CD4-positive, alpha-beta T cell (primary cell): Measurements from ENCODE around the gene OXSM. TPM values are rescaled to one million over a fixed set of nuclear protein-coding genes. Genes with fewer than 3 reads are reported as not detected.

Experiments
- ATAC-seq: fragments of 200-7000 bp; cut with Tn5 transposase; one replicate; pipeline ENCODE4 v1.10.0; 2022; ENCODE audit warnings: mild to moderate bottlenecking; ENCODE audit not compliant: poor library complexity
- CTCF ChIA-PET: fragments of 350-600 bp; sonication (Branson Sonifier 250); formaldehyde crosslinking; loops from one replicate; lab custom pipeline; 2021; ENCODE audit warnings: antibody characterized with exemption, inconsistent platforms; lab: Charles Lee
- POLR2A ChIA-PET: fragments of 350-600 bp; sonication (Branson Sonifier 250); formaldehyde crosslinking; loops from one replicate; lab custom pipeline; 2021; ENCODE audit warnings: antibody characterized with exemption, inconsistent platforms; lab: Charles Lee
- DNase-seq, 14 experiments: peaks; one replicate each; pipeline ENCODE4 v3.0.0-alpha.2; 2013 to 2020; ENCODE audit warnings: mixed read lengths in 2 of 14
- H3K27ac ChIP-seq, 2 donors: one replicate each; pipeline versions ENCODE4 v1.5.1 to v1.7.0; 2013; ENCODE audit warnings: low read length in 2 of 2, low read depth in 1 of 2, mild to moderate bottlenecking in 1 of 2
- H3K27me3 ChIP-seq, 2 experiments: 1 replicate in 1 of 2; 2 replicates in 1 of 2; pipeline versions ENCODE4 v1.6.1 to v1.7.0; 2013; ENCODE audit warnings: low read length in 2 of 2, control low read depth in 1 of 2, mild to moderate bottlenecking in 1 of 2, moderate library complexity in 1 of 2; ENCODE audit not compliant: insufficient read depth in 2 of 2, control insufficient read depth in 1 of 2
- H3K36me3 ChIP-seq: one replicate; pipeline ENCODE4 v1.6.1; 2013; ENCODE audit warnings: low read length, control low read depth; ENCODE audit not compliant: insufficient read depth
- H3K4me1 ChIP-seq: one replicate; pipeline ENCODE4 v1.6.1; 2013; ENCODE audit warnings: low read length, control low read depth; ENCODE audit not compliant: insufficient read depth
- H3K4me3 ChIP-seq: one replicate; pipeline ENCODE4 v1.5.1; 2013; ENCODE audit warnings: mild to moderate bottlenecking, low read length, moderate library complexity
- H3K9me3 ChIP-seq, 2 experiments: 1 replicate in 1 of 2; 2 replicates in 1 of 2; pipeline versions ENCODE4 v1.6.1 to v1.7.0; 2013; ENCODE audit warnings: low read length in 2 of 2, mild to moderate bottlenecking in 2 of 2, control low read depth in 1 of 2, moderate library complexity in 1 of 2; ENCODE audit not compliant: control insufficient read depth in 1 of 2, insufficient read depth in 1 of 2
- H3K27ac Mint-ChIP-seq: one replicate; pipeline ENCODE4 v1.8.0; 2020; ENCODE audit warnings: mixed read lengths
- H3K27me3 Mint-ChIP-seq: one replicate; pipeline ENCODE4 v1.8.0; 2021; ENCODE audit warnings: mixed read lengths
- H3K36me3 Mint-ChIP-seq: one replicate; pipeline ENCODE4 v1.8.0; 2021; ENCODE audit warnings: low read depth, mixed read lengths
- H3K4me1 Mint-ChIP-seq: one replicate; pipeline ENCODE4 v1.8.0; 2021; ENCODE audit warnings: low read depth, mixed read lengths
- H3K4me3 Mint-ChIP-seq: one replicate; pipeline ENCODE4 v1.8.0; 2020; ENCODE audit warnings: mild to moderate bottlenecking, mixed read lengths
- H3K9me3 Mint-ChIP-seq: one replicate; pipeline ENCODE4 v1.8.0; 2020; ENCODE audit warnings: mixed read lengths
- CTCF ChIP-seq: fragments of 200-600 bp; IDR thresholded peaks from one replicate; pipeline ENCODE4 v1.8.0; 2022; ENCODE audit warnings: antibody characterized with exemption, mild to moderate bottlenecking
- intact Hi-C, 2 experiments: fragments of 100-400 bp; cut with DNase I in 1 of 2; cut with micrococcal nuclease in 1 of 2; formaldehyde crosslinking; loops; one replicate each; pipeline versions ENCODE4 v1.15.1 to v1.9.0; 2023 to 2025; cut with DNase I, micrococcal nuclease
- total RNA-seq, 174 experiments: library from RNA in 2 of 174; stranded (reverse) in 2 of 174; gene quantifications; one replicate each; pipeline ENCODE4 v1.2.3 and lab custom pipeline; 2021 to 2026

OXSM gene
- total RNA-seq, 2 experiments from 2014 or later = 6.2 to 7.9 TPM

GRCh38 chr3:25751725-25752124, 38.2 kb upstream of the OXSM start:
- Histone ChIP-seq H3K36me3 (peaks cover 52% of the 10 kb centered on the region), H3K9me3 (no peaks in the 10 kb centered on the region), H3K4me1 (no peaks in the 10 kb centered on the region), H3K27me3 (no peaks in the 10 kb centered on the region), H3K4me3 (no peak overlapping the region), H3K27ac (no peak overlapping the region)
- ATAC-seq (no peak), DNase-seq (no peak)
- Mint-ChIP-seq H3K4me3 (no peak overlapping the region), H3K36me3 (peaks cover 90% of the 10 kb centered on the region), H3K9me3 (no peaks in the 10 kb centered on the region), H3K27me3 (no peaks in the 10 kb centered on the region), H3K4me1 (peaks cover 32% of the 10 kb centered on the region), H3K27ac (no peak overlapping the region)
- ChIA-PET POLR2A (no interaction called here), CTCF (no interaction called here)
- no peak for TF ChIP-seq CTCF
- intact Hi-C loops = no loop called here

DNA sequence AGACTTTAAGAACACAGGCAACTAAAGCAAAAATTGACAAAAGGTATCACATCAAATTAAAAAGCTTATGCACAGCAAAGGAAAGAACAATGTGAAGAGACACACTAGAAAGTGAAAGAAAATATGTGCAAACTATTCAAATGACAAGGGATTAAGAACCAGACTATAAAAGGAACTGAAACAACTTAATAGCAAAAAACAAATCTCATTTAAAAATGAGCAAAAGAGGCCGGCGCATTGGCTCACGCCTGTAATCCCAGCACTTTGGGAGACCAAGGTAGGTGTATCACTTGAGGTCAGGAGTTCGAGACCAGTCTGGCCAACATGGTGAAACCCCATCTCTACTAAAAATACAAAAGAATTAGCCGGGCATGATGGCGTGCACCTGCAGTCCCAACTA, 21.0 kb upstream of the OXSM start:
- DNase-seq (no peak), ATAC-seq (no peak)
- Histone ChIP-seq H3K27ac (no peak overlapping the region), H3K36me3 (peaks cover 22% of the 10 kb centered on the region), H3K4me1 (peaks cover 6% of the 10 kb centered on the region), H3K4me3 (no peak overlapping the region), H3K9me3 (no peaks in the 10 kb centered on the region), H3K27me3 (no peaks in the 10 kb centered on the region)
- H3K4me1 Mint-ChIP-seq = peaks cover 46% of the 10 kb centered on the region
- intact Hi-C loops = no loop called here
- peaks cover 83% of the 10 kb centered on the region for H3K36me3 Mint-ChIP-seq
- no peak overlapping the region for H3K4me3 Mint-ChIP-seq
- H3K27me3 Mint-ChIP-seq = no peaks in the 10 kb centered on the region
- TF ChIP-seq CTCF = no peak
- POLR2A ChIA-PET = no interaction called here
- H3K27ac Mint-ChIP-seq = no peak overlapping the region
- H3K9me3 Mint-ChIP-seq = peaks cover 2% of the 10 kb centered on the region
- CTCF ChIA-PET = interaction anchor here (0.7 kb wide), 1 partner anchor 38 kb away, joined by 3 read pairs; no protein-coding TSS in a partner anchor

DNA sequence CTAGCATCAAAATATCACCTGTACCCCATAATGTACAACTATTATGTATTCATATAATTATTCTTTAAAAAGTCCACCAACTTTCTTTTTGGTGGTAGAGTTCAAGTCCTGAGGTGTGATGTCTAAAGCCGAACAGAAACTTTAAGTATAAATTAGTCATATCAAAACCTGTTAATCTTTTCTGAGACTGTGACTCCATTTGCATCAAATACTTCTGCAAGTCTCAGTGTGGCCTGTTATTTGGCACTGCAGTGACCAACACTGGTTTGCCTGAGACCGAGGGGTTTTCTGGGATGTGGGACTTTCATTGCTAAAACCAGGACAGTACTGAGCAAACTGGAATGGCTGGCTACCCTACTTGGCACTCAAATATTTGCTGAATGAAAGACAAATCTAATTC, 14.0 kb upstream of the OXSM start:
- H3K9me3 ChIP-seq = no peaks in the 10 kb centered on the region
- peaks cover 63% of the 10 kb centered on the region for H3K4me1 Mint-ChIP-seq
- ChIA-PET POLR2A (no interaction called here), CTCF (no interaction called here)
- peaks cover 5% of the 10 kb centered on the region for H3K4me1 ChIP-seq
- H3K36me3 Mint-ChIP-seq = peaks cover 86% of the 10 kb centered on the region
- no peaks in the 10 kb centered on the region for H3K27me3 Mint-ChIP-seq
- H3K27me3 ChIP-seq = no peaks in the 10 kb centered on the region
- intact Hi-C loops = no loop called here
- H3K27ac ChIP-seq = no peak overlapping the region
- H3K9me3 Mint-ChIP-seq = peaks cover 3% of the 10 kb centered on the region
- no peak for ATAC-seq
- no peak for DNase-seq
- H3K36me3 ChIP-seq = peaks cover 47% of the 10 kb centered on the region
- H3K4me3 ChIP-seq = no peak overlapping the region
- no peak overlapping the region for H3K27ac Mint-ChIP-seq
- no peak for TF ChIP-seq CTCF
- H3K4me3 Mint-ChIP-seq = no peak overlapping the region
